ENCODE data around the gene SPG7.

SPG7 gene

DNA sequence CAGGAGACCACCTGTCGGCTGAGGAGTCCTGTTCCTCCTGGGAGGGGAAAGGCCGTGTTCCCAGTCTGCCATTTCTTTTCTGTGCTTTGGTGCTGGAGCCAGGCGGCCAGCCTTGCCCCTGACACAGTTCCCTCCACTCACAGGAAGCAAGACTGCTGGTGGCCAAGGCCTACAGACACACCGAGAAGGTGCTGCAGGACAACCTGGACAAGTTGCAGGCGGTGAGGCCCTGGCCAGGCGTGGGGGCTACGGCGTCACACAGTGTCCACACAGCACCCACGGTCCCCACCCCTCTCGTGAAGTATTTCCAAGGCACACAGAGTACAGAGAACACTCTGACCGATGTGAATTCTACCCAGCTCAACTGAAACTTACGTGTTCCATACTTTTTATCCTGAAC is 46.1 kb downstream of the SPG7 start:
- no peak for TF ChIP-seq EZH2phosphoT487 (IDR thresholded peaks at IDR 0.05; ENCODE audit: borderline replicate concordance)
- TF ChIP-seq, protein P1, sequence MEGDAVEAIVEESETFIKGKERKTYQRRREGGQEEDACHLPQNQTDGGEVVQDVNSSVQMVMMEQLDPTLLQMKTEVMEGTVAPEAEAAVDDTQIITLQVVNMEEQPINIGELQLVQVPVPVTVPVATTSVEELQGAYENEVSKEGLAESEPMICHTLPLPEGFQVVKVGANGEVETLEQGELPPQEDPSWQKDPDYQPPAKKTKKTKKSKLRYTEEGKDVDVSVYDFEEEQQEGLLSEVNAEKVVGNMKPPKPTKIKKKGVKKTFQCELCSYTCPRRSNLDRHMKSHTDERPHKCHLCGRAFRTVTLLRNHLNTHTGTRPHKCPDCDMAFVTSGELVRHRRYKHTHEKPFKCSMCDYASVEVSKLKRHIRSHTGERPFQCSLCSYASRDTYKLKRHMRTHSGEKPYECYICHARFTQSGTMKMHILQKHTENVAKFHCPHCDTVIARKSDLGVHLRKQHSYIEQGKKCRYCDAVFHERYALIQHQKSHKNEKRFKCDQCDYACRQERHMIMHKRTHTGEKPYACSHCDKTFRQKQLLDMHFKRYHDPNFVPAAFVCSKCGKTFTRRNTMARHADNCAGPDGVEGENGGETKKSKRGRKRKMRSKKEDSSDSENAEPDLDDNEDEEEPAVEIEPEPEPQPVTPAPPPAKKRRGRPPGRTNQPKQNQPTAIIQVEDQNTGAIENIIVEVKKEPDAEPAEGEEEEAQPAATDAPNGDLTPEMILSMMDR (conservative IDR thresholded peaks at IDR 0.05; ENCODE audit: low read length): no peak
- Histone ChIP-seq H3K36me3 (ENCODE audit: insufficient read depth, low read length) (no peaks in the 10 kb centered on the region), H3K27me3 (ENCODE audit: insufficient read depth, low read length, poor library complexity, severe bottlenecking) (no peaks in the 10 kb centered on the region), H3F3A (ENCODE audit: low read depth) (no peaks in the 10 kb centered on the region), H4K20me1 (ENCODE audit: insufficient read depth, low read length, poor library complexity, severe bottlenecking) (no peaks in the 10 kb centered on the region), H3K4me3 (ENCODE audit: low read length, poor library complexity, severe bottlenecking) (no peak overlapping the region), H3K9ac (ENCODE audit: low read depth, low read length, poor library complexity, severe bottlenecking) (no peak overlapping the region), H3K79me2 (ENCODE audit: insufficient read depth, low read length) (no peaks in the 10 kb centered on the region), H3K9me2 (replicated peaks; ENCODE audit: low read depth, low read length) (no peaks in the 10 kb centered on the region), H3K4me1 (ENCODE audit: insufficient read depth, low read length, poor library complexity, severe bottlenecking) (no peaks in the 10 kb centered on the region), H2AFZ (ENCODE audit: low read length) (no peak overlapping the region), H3K9me3 (ENCODE audit: insufficient read depth, low read depth, low read length) (no peaks in the 10 kb centered on the region), H3K4me2 (ENCODE audit: low read depth, low read length, poor library complexity, severe bottlenecking) (no peak overlapping the region)

DNA sequence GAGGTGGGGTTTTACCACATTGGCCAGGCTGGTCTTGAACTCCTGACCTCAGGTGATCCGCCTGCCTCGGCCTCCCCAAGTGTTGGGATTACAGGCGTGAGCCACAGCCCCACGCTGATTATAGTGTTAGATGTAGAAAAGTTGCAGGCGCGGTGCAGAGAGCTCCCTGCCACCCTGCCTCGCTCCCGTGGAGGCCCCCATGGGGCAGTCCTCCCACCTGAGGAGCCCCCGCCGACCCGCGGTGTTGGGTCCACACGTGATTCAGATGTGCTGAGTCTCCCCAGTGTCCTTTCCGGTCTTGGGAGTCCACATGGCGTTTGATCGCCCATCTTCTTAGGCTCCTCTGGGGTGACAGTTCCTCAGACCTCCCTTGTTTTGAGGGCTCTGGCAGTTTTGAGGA is 47.1 kb downstream of the SPG7 start:
- no peaks in the 10 kb centered on the region for H3F3A ChIP-seq (ENCODE audit: low read depth)
- H3K4me2 ChIP-seq (ENCODE audit: low read depth, low read length, poor library complexity, severe bottlenecking): no peak overlapping the region
- no peaks in the 10 kb centered on the region for H3K9me3 ChIP-seq (ENCODE audit: insufficient read depth, low read depth, low read length)
- TF ChIP-seq EZH2phosphoT487 (IDR thresholded peaks at IDR 0.05; ENCODE audit: borderline replicate concordance): no peak
- TF ChIP-seq, protein P1 (conservative IDR thresholded peaks at IDR 0.05; ENCODE audit: low read length): no peak
- no peaks in the 10 kb centered on the region for H3K79me2 ChIP-seq (ENCODE audit: insufficient read depth, low read length)
- H4K20me1 ChIP-seq (ENCODE audit: insufficient read depth, low read length, poor library complexity, severe bottlenecking): no peaks in the 10 kb centered on the region
- H2AFZ ChIP-seq (ENCODE audit: low read length): no peak overlapping the region
- H3K36me3 ChIP-seq (ENCODE audit: insufficient read depth, low read length): no peaks in the 10 kb centered on the region
- H3K4me1 ChIP-seq (ENCODE audit: insufficient read depth, low read length, poor library complexity, severe bottlenecking): no peaks in the 10 kb centered on the region
- no peak overlapping the region for H3K9ac ChIP-seq (ENCODE audit: low read depth, low read length, poor library complexity, severe bottlenecking)
- no peak overlapping the region for H3K4me3 ChIP-seq (ENCODE audit: low read length, poor library complexity, severe bottlenecking)
- H3K9me2 ChIP-seq (replicated peaks; ENCODE audit: low read depth, low read length): no peaks in the 10 kb centered on the region
- H3K27me3 ChIP-seq (ENCODE audit: insufficient read depth, low read length, poor library complexity, severe bottlenecking): no peaks in the 10 kb centered on the region

DNA sequence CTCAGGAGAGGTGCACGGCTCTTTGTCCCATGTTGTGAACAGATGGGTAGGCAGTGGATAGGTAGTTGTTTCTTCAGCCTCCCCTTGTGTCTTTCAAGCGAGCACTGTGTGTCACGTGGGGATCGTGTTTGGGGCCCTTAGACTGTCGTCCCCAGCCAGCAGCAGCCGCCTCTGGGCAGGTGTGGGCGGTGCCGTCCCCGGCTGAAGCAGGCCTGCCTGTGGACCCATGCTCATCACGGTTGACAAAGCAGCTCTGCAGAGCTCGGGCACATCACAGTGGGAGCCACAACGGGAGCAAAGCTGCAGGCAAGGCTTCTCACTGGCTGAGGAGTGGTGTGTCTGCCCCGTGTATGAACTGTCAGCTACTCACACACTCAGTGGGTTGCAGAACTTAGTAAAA is 47.6 kb downstream of the SPG7 start:
- H3K9ac ChIP-seq (ENCODE audit: low read depth, low read length, poor library complexity, severe bottlenecking): no peak overlapping the region
- TF ChIP-seq, protein P1 (conservative IDR thresholded peaks at IDR 0.05; ENCODE audit: low read length): no peak
- no peak for TF ChIP-seq EZH2phosphoT487 (IDR thresholded peaks at IDR 0.05; ENCODE audit: borderline replicate concordance)
- H3K9me3 ChIP-seq (ENCODE audit: insufficient read depth, low read depth, low read length): no peaks in the 10 kb centered on the region
- H3F3A ChIP-seq (ENCODE audit: low read depth): no peaks in the 10 kb centered on the region
- no peak overlapping the region for H3K4me3 ChIP-seq (ENCODE audit: low read length, poor library complexity, severe bottlenecking)
- no peaks in the 10 kb centered on the region for H3K4me1 ChIP-seq (ENCODE audit: insufficient read depth, low read length, poor library complexity, severe bottlenecking)
- peaks cover 4% of the 10 kb centered on the region for H3K27me3 ChIP-seq (ENCODE audit: insufficient read depth, low read length, poor library complexity, severe bottlenecking)
- H3K79me2 ChIP-seq (ENCODE audit: insufficient read depth, low read length): peaks cover 3% of the 10 kb centered on the region
- no peak overlapping the region for H3K4me2 ChIP-seq (ENCODE audit: low read depth, low read length, poor library complexity, severe bottlenecking)
- no peaks in the 10 kb centered on the region for H3K9me2 ChIP-seq (replicated peaks; ENCODE audit: low read depth, low read length)
- H2AFZ ChIP-seq (ENCODE audit: low read length): no peak overlapping the region
- peaks cover under 1% of the 10 kb centered on the region for H4K20me1 ChIP-seq (ENCODE audit: insufficient read depth, low read length, poor library complexity, severe bottlenecking)
- no peaks in the 10 kb centered on the region for H3K36me3 ChIP-seq (ENCODE audit: insufficient read depth, low read length)
